GM19351 (cell line): ENCODE data around the gene LAD1.

Experiments used
- ATAC-seq: cut with Tn5 transposase; IDR thresholded peaks from one replicate; pipeline ENCODE4 v1.9.1; 2021; ENCODE audit warnings: mild to moderate bottlenecking, moderate library complexity; ENCODE audit not compliant: unreplicated experiment

LAD1 gene

DNA sequence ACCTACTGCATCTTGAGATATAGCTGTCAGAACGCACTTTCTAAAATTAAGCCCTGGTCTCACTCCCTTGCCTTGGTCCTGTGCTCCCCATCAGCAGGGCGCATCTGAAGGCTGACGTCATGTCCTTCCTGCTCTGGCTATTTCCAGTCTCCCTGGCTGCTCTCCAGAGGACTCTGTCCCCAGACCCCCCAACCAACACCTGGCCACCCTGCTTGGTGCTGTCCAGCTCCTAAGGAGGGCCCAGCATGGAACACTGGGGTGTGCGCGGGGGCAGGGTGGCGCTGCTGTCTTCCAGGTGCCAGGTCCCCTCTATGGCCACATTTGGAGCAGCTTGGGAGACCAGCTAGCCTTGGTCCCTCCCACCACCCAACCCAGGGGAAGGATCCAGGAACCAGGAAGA lies 29.9 kb downstream of the LAD1 start:
- no peak for ATAC-seq

DNA sequence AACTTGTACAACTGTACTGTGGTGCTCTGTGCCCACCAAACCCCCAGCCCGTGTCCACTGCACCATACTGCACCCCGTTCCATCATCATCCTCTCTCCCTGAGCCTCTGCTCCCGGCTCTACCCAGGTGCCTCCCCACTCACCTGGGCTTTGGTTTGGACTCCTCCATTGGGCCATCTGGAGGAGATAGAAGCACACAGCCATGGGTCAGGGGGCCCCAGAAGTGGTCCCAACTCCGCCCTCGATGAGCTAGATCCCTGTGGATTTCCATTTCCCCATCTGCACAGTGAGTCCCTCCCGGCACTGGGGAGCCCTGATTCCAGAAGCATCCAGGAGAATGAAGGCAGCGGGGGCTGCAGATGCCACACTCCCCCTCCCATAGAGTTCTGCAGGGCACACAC lies 32.4 kb downstream of the LAD1 start:
- ATAC-seq: no peak

DNA sequence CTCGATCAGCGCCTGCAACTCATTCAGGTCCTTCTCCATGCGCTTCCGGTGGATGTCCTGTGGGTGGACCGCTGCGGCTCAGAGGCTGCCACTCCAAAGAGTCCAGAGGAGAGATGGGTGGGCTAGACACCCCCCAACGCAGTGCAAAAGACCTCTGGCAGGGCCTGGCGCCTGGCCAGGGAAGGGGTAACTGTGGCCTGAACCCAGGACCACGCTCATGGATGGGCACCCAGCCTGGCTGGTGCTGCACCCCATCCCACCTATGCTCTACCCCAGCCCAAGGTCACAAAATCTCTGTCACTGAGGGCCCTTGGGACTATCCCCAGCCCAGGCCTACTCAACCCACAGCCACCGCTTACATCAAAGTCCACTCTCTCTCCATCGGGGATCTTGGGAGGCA lies 33.9 kb downstream of the LAD1 start:
- no peak for ATAC-seq

GRCh38 chr1:201364808-201365105 lies 34.4 kb downstream of the LAD1 start:
- ATAC-seq: no peak

- ATAC-seq: no peak
Observed at GRCh38 chr1:201363467-201363866, 35.7 kb downstream of the LAD1 start.

- ATAC-seq: no peak
Observed at GRCh38 chr1:201362906-201363305, 36.2 kb downstream of the LAD1 start.

- no peak for ATAC-seq
Observed at GRCh38 chr1:201361652-201362504, 37.2 kb downstream of the LAD1 start.

DNA sequence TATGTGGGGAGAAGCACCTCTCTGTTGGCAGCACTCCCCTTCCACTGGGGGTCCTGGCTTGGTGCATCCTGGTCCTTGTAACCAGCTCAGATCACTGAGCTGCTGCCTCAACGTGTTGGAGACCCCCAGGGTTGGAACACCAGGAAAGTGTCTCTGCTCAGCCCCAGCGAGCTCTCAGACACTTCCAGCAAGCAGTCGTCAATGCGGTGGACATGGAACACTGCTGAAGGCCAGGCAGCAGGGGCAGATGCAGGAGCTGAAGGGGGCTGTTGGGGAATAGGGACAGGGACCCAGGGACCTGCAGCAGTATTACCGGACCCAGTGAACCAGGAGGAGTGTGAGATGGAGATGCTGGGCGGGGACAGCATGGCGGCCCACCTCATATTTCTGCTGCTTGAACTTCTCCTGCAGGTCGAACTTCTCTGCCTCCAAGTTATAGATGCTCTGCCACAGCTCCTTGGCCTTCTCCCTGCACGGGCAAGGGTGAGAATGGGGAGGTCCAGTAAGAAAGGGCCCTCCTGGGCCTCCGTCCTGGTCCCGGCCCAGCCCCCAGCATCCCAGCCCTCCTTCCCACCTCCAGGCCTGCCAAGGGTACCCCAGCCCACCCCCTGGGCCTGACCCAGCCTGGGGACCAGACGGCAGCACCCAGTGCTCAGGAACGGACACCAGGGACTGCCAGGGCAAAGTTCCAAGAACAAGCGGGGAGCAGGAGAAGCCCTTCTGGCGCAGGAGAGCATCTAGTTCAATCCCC lies 38.0 kb downstream of the LAD1 start:
- ATAC-seq: no peak

- ATAC-seq: no peak
Observed at GRCh38 chr1:201360486-201360885, 38.6 kb downstream of the LAD1 start.

DNA sequence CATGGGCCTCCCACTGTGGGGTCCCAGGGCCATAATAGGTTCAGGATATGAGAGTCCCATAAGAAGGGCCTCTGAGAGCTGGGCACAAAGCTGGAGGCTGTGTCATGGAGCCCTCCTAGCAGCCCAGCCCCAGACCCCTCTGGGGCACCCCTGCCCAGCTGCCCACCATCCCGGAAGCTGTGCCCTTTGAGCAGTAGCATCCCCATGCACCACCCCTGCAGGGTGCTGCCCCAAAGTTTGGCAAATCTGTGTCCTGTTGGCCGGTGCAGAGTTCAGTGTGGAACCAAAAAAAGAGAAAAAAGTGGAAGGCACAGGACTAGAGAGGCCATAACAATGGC lies 39.3 kb downstream of the LAD1 start:
- ATAC-seq: no peak

GRCh38 chr1:201359031-201359872 lies 39.9 kb downstream of the LAD1 start:
- no peak for ATAC-seq

- no peak for ATAC-seq
Observed at GRCh38 chr1:201358596-201358995, 40.5 kb downstream of the LAD1 start.

DNA sequence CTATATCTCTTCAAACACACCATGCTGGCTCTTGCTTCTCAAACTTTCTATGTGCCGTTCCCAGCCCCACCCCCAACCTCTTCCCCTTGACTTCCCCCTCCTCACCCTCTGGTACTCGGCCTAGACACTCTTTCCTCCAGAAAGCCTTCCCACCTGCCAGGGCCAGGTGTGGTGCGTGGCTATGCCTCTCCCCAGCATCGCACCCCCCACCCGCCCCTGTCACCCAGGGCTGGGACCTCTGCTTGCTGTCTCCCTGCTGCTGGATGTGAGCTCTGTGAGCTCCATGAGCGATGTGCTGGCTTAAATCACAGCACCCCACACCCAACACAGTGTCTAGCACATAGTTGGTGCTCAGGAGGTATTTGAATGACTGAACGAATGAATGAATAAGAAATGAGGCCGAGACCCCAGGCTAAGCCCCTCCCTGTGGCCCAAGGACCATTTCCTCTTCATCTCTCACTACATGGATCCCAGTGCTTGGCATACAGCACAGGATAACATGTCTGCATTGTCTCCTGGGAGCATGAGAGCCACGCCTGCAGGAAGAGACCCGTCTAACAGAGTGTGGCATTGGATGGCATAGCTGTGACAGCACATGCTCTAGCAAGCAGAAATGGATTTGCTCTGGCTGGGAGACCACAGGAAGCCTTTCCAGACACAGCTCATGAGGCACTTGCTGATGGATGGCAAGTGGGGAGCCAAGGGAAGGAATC lies 41.3 kb downstream of the LAD1 start:
- no peak for ATAC-seq

GRCh38 chr1:201357211-201357610 lies 41.9 kb downstream of the LAD1 start:
- no peak for ATAC-seq

DNA sequence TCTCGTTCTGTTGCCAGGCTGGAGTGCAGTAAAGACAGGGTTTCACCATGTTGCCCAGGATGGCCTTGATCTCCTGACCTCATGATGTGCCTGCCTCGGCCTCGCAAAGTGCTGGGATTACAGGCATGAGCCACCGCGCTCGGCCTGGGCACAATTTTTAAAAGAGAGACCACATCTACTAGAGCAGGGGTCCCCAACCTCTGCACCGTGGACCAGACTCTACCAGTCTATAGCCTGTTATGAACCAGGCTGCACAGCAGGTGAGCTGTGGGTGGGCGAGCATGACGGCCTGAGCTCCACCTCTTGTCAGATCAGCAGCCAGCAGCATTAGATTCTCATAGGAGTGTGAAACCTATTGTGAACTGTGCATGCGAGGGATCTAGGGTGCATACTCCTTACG lies 42.4 kb downstream of the LAD1 start:
- no peak for ATAC-seq

DNA sequence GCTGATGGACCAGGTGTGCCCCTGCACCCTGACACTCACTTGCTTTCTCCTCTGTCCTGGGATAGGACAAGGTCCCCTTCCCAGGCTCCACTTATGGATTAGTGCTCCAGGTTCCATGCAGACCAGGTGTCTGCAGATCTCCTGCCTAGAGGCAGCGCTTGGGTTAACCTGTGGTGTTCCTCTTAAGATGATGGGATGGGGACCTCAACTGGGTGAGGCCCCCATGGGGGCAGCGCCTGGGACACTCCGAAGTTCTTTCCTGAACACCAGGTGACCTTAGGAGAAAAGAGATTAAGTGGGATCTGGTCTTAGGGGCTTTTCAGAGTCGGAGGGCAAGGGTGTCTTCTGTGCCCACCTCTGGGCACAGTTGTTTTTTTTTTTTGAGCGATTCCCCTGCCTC lies 42.9 kb downstream of the LAD1 start:
- ATAC-seq: no peak

GRCh38 chr1:201355471-201355870 lies 43.7 kb downstream of the LAD1 start:
- no peak for ATAC-seq

GRCh38 chr1:201354901-201355295 lies 44.2 kb downstream of the LAD1 start:
- ATAC-seq: no peak

- no peak for ATAC-seq
Observed at GRCh38 chr1:201354151-201354900, 44.8 kb downstream of the LAD1 start.

DNA sequence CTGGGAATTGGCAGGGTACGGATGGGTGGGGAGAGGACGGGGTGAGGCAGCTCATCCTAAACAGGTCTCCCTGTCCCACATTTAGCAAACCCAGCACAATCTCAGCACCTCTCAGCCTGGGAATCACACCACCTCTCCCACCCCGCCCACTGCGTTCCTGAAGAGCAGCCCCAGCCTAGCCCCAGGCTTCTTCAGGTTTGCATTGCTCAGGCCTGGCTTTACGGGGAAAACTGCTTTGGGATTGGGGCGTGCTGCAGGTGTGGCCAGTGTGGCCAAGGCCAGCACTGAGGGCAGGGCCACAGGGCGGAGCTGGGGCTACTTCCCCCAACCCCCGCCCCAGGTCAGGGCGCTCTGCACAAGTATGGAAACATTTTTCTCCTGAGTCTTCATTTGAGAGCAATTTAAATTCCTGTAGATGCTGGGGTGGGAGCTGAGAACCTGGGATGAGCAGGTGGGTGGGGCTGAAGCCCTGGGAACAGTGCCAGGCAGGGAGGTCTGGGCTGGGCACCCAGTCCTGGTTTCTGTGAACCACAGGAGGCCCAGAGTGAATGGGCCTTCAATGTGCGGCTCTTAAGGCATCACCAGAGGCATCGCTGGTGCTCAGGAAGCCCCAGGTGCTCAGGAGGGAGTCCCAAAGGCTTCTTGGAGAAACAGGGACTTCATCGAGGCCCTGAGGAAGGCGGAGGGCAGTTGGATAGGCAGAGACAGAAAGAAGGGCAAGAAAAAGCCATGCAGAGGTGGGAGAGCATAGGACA lies 45.8 kb downstream of the LAD1 start:
- no peak for ATAC-seq
